ENCODE results near the gene CHPT1. TPM values are rescaled to one million over a fixed set of nuclear protein-coding genes. Genes with fewer than 3 reads are reported as not detected.

Gene CHPT1
- total RNA-seq, 2 experiments from 2014 or later: 21.5 to 22.8 TPM

DNA sequence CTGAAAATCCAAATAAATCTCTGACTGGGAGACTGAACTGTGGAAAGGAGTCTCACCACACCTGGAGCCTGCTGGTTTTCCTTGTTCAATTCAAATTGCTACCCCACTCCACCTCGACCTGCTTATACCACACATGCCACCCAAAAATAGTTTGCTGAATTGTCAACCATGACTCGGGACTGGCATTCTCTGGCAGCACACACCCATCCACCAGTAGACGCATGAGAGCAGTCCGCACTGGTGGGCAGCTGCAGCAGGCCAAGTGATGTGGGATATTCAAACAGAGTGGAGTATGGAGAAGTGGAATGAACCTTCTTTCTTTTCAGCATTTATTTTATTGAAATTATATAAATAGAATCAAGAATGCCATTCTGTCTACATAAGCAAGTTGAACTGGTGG is 80.5 kb downstream of the CHPT1 start:
- H3K36me3 Mint-ChIP-seq: peaks cover 21% of the 10 kb centered on the region
- H3K27ac Mint-ChIP-seq: no peak overlapping the region
- H3K4me3 Mint-ChIP-seq: no peak overlapping the region
- no peaks in the 10 kb centered on the region for H3K9me3 Mint-ChIP-seq
- peaks cover 20% of the 10 kb centered on the region for H3K4me1 Mint-ChIP-seq
- no peak for DNase-seq
- H3K27me3 Mint-ChIP-seq: no peaks in the 10 kb centered on the region

Other genes starting within 250 kb of the CHPT1 start
- not detected for gene SPIC, start 222.3 kb upstream of the CHPT1 start, total RNA-seq
- gene MYBPC1, start 102.7 kb upstream of the CHPT1 start, total RNA-seq: not detected
- gene SYCP3, start 41.8 kb downstream of the CHPT1 start, total RNA-seq: under 1 TPM; 0.21 to 0.22 TPM
- gene GNPTAB, start 133.3 kb downstream of the CHPT1 start, total RNA-seq: 10 to 100 TPM; 44.9 to 47.4 TPM
- 1 to 10 TPM; 5.2 to 6.7 TPM for gene DRAM1, start 179.9 kb downstream of the CHPT1 start, total RNA-seq

Data from activated naive CD8-positive, alpha-beta T cell treated with anti-CD3 and anti-CD28 coated beads for 36 hours (primary cell).